A673 (cell line): ENCODE data around the gene AP5B1. TPM values are rescaled to one million over a fixed set of nuclear protein-coding genes. Genes with fewer than 3 reads are reported as not detected.

ENCODE experiments used
- BruUV-seq: library from RNA; stranded (reverse); fragments of 400-500 nt; replicated peaks from 2 replicates; lab custom pipeline; 2021; lab: Mats Ljungman, UMichigan
- CTCF ChIA-PET: fragments of 300-600 bp; sonication (Branson Sonifier 250); formaldehyde crosslinking; loops from one replicate; lab custom pipeline; 2022; ENCODE audit warnings: antibody characterized with exemption; lab: Charles Lee
- POLR2A ChIA-PET: fragments of 300-600 bp; sonication (Branson Sonifier 250); formaldehyde crosslinking; loops from one replicate; lab custom pipeline; 2022; ENCODE audit warnings: antibody characterized with exemption; ENCODE audit not compliant: low non-redundant PET; lab: Charles Lee
- DNase-seq: peaks from one replicate; pipeline ENCODE4 v3.0.0-alpha.2; 2015; ENCODE audit warnings: low spot score
- H3K27ac ChIP-seq: fragments of 200-600 bp; sonication (generic); 2 replicates; pipeline ENCODE4 v1.5.1; 2016; ENCODE audit warnings: mixed run types, low read depth, mild to moderate bottlenecking, mixed read lengths, antibody characterized with exemption, low read length; ENCODE audit not compliant: poor library complexity, severe bottlenecking
- H3K27me3 ChIP-seq: fragments of 200-600 bp; sonication (generic); replicated peaks from 2 replicates; pipeline ENCODE4 v1.6.1; 2017; ENCODE audit warnings: mixed run types, low read depth, mild to moderate bottlenecking, mixed read lengths, antibody characterized with exemption, low read length; ENCODE audit not compliant: insufficient read depth, poor library complexity
- H3K36me3 ChIP-seq: fragments of 200-600 bp; sonication (generic); 2 replicates; pipeline ENCODE4 v1.6.1; 2016; ENCODE audit warnings: mixed run types, mild to moderate bottlenecking, mixed read lengths, antibody characterized with exemption, low read length; ENCODE audit not compliant: insufficient read depth, poor library complexity, severe bottlenecking
- H3K4me1 ChIP-seq: fragments of 200-600 bp; sonication (generic); 2 replicates; pipeline ENCODE4 v1.6.1; 2017; ENCODE audit warnings: mixed run types, mild to moderate bottlenecking, mixed read lengths, antibody characterized with exemption, low read length; ENCODE audit not compliant: insufficient read depth, poor library complexity, severe bottlenecking
- H3K4me3 ChIP-seq: fragments of 200-600 bp; sonication (generic); 2 replicates; pipeline ENCODE4 v1.5.1; 2016; ENCODE audit warnings: low read depth, mixed run types, mild to moderate bottlenecking, mixed read lengths, low read length; ENCODE audit not compliant: poor library complexity, severe bottlenecking
- H3K9me3 ChIP-seq: fragments of 200-600 bp; sonication (generic); 2 replicates; pipeline ENCODE4 v1.6.1; 2016; ENCODE audit warnings: mixed run types, low read depth, mild to moderate bottlenecking, mixed read lengths, antibody characterized with exemption, low read length; ENCODE audit not compliant: poor library complexity, severe bottlenecking
- EZH2 ChIP-seq: fragments of 200-600 bp; sonication (generic); IDR thresholded peaks from 2 replicates; pipeline ENCODE4 v1.6.1; 2017; ENCODE audit warnings: borderline replicate concordance, low read depth, mild to moderate bottlenecking, mixed read lengths, antibody characterized with exemption, low read length; ENCODE audit not compliant: poor library complexity, severe bottlenecking
- intact Hi-C: fragments of 100-400 bp; cut with micrococcal nuclease; formaldehyde crosslinking; loops from one replicate; pipeline ENCODE4 v1.10.0; 2022; ENCODE audit not compliant: unreplicated experiment
- total RNA-seq: library from RNA; stranded (reverse); gene quantifications from 2 replicates; pipeline ENCODE4 v1.2.3, GENCODE V29; 2021
- TF ChIP-seq, protein P1 (sequence below): fragments of 300-800, 200-600 bp; sonication (generic); conservative IDR thresholded peaks from 2 replicates; pipeline ENCODE4 v1.5.1; 2017; ENCODE audit warnings: low read depth, mild to moderate bottlenecking, antibody characterized with exemption, low read length, moderate library complexity, mixed read lengths

Gene AP5B1
- total RNA-seq, 1 experiment from 2014 or later, result 22.5 TPM

- BruUV-seq, result no TSS peak
- H3K27ac ChIP-seq, result no peak overlapping the region
- no peaks in the 10 kb centered on the region for H3K9me3 ChIP-seq
- DNase-seq, result no peak
- POLR2A ChIA-PET, result no interaction called here
- H3K27me3 ChIP-seq, result peaks cover 54% of the 10 kb centered on the region
- no peak for TF ChIP-seq EZH2
- TF ChIP-seq, protein P1, sequence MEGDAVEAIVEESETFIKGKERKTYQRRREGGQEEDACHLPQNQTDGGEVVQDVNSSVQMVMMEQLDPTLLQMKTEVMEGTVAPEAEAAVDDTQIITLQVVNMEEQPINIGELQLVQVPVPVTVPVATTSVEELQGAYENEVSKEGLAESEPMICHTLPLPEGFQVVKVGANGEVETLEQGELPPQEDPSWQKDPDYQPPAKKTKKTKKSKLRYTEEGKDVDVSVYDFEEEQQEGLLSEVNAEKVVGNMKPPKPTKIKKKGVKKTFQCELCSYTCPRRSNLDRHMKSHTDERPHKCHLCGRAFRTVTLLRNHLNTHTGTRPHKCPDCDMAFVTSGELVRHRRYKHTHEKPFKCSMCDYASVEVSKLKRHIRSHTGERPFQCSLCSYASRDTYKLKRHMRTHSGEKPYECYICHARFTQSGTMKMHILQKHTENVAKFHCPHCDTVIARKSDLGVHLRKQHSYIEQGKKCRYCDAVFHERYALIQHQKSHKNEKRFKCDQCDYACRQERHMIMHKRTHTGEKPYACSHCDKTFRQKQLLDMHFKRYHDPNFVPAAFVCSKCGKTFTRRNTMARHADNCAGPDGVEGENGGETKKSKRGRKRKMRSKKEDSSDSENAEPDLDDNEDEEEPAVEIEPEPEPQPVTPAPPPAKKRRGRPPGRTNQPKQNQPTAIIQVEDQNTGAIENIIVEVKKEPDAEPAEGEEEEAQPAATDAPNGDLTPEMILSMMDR, result no peak
- no peaks in the 10 kb centered on the region for H3K36me3 ChIP-seq
- no peak overlapping the region for H3K4me3 ChIP-seq
- intact Hi-C loops, result no loop called here
- peaks cover 8% of the 10 kb centered on the region for H3K4me1 ChIP-seq
- CTCF ChIA-PET, result no interaction called here
Measured at GRCh38 chr11:65785319-65786007, 4.7 kb upstream of the AP5B1 start.

DNA sequence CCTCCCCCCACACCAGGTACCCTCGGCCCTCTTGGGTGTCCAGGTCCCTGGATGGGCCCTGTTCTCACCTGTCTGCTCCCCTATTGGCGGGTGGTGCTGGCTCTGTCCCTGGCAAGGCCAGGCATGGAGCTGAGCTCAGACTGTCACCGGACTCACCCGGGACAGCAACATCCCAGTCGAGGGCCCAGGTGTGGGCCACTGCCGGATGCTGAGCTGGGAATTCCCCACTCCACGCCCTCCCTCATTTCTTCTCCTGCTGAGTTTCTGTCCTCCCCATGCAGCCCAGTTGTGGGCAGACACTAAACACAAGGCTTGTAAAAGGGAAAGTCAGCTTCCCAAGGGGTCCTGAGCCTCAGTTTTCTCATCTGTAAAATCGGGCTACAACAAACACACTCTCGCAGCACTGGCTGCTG is 2.0 kb upstream of the AP5B1 start:
- BruUV-seq, result no TSS peak
- DNase-seq, result no peak
- ChIA-PET POLR2A (interaction anchor here (0.6 kb wide), 1 partner anchor 33 kb away, joined by 3 read pairs; no protein-coding TSS in a partner anchor), CTCF (interaction anchor here (0.6 kb wide), 1 partner anchor 105 kb away, joined by 4 read pairs; the partner anchor contains the start of gene FIBP)
- Histone ChIP-seq H3K36me3 (peaks cover 14% of the 10 kb centered on the region), H3K4me1 (peaks cover 11% of the 10 kb centered on the region), H3K27me3 (peaks cover 33% of the 10 kb centered on the region), H3K4me3 (no peak overlapping the region), H3K27ac (no peak overlapping the region), H3K9me3 (no peaks in the 10 kb centered on the region)
- TF ChIP-seq, protein P1, result no peak
- TF ChIP-seq EZH2, result no peak
- intact Hi-C loops, result loop anchor here (5.0 kb wide), 3 partner anchors 34 to 219 kb away; partner anchors contain the start of genes BANF1, EIF1AD and KAT5

GRCh38 chr11:65781962-65782815 is 1.4 kb upstream of the AP5B1 start:
- ChIA-PET POLR2A (no interaction called here), CTCF (interaction anchor here (0.6 kb wide), 2 partner anchors 106 to 447 kb away, joined by 4 to 6 read pairs; partner anchors contain the start of gene FIBP)
- DNase-seq, result no peak
- Histone ChIP-seq H3K27ac (no peak overlapping the region), H3K36me3 (peaks cover 14% of the 10 kb centered on the region), H3K27me3 (peaks cover 27% of the 10 kb centered on the region), H3K4me3 (no peak overlapping the region), H3K9me3 (no peaks in the 10 kb centered on the region), H3K4me1 (peaks cover 8% of the 10 kb centered on the region)
- intact Hi-C loops, result loop anchor here (5.0 kb wide), 3 partner anchors 35 to 220 kb away; partner anchors contain the start of genes BANF1, EIF1AD and KAT5
- BruUV-seq, result no TSS peak
- TF ChIP-seq, protein P1, result no peak
- TF ChIP-seq EZH2, result no peak
